ENCODE data around the gene P2RY6.

- TF ChIP-seq CTCF (optimal IDR thresholded peaks at IDR 0.05 in 1 of 3, IDR thresholded peaks at IDR 0.05 in 1 of 3, conservative IDR thresholded peaks at IDR 0.05 in 1 of 3; ENCODE audit: extremely low read depth in 1 of 3, insufficient read depth in 2 of 3, low read length in 3 of 3): no peak
- no peak for TF ChIP-seq EZH2 (IDR thresholded peaks at IDR 0.05; ENCODE audit: low read length)
Measured at GRCh38 chr11:73311394-73311869, 39.3 kb downstream of the P2RY6 start.

Data from keratinocyte (primary cell).